K562 (cell line): Measurements from ENCODE around the gene APOBEC3G. TPM values are rescaled to one million over a fixed set of nuclear protein-coding genes. Genes with fewer than 3 reads are reported as not detected.

Experiments
- ATAC-seq: fragments of 200-7000 bp; cut with Tn5 transposase; 3 replicates; pipeline ENCODE4 v1.9.1; 2020; ENCODE audit warnings: moderate library complexity
- BruUV-seq: library from RNA; stranded (reverse); fragments of 400-500 nt; replicated peaks from 2 replicates; lab custom pipeline; 2021; lab: Mats Ljungman, UMichigan
- CTCF ChIA-PET: fragments of 300-600 bp; formaldehyde crosslinking; extraction: SDS; loops from one replicate; lab custom pipeline; 2021; ENCODE audit warnings: low intra/inter-chr PET ratio; lab: Yijun Ruan, JAX
- POLR2A ChIA-PET: fragments of 300-600, 350-650 bp; sonication (Branson Sonifier 250); formaldehyde crosslinking; extraction: SDS; loops from one replicate; lab custom pipeline; 2021; ENCODE audit warnings: antibody characterized with exemption, inconsistent platforms; lab: Yijun Ruan, JAX
- DNase-seq, 4 experiments: peaks; one replicate each; pipeline versions ENCODE4 v3.0.0 to v3.0.0-alpha.2; 2011 to 2018; ENCODE audit warnings: low spot score in 3 of 4, mixed read lengths in 3 of 4; ENCODE audit errors: extremely low read depth in 1 of 4
- FAIRE-seq: peaks from 2 replicates; lab custom pipeline; 2011; peaks lifted over from hg19 to GRCh38; lab: Jason Lieb, UNC
- H2AFZ ChIP-seq: 2 replicates; pipeline ENCODE4 v1.6.0; 2011; ENCODE audit warnings: low read depth, low read length, control low read depth, inconsistent platforms
- H3K27ac ChIP-seq: fragments of 200-600 bp; 3 replicates; pipeline ENCODE4 v1.8.0; 2011; ENCODE audit warnings: low read depth, mild to moderate bottlenecking, control low read depth, inconsistent platforms, low read length, moderate library complexity, mixed read lengths; ENCODE audit errors: extremely low read depth
- H3K27me3 ChIP-seq, 2 experiments: fragments of 300-600 bp in 1 of 2; 2 replicates in 1 of 2; 3 replicates in 1 of 2; pipeline versions ENCODE4 v1.6.0 to v1.8.0; 2011; ENCODE audit warnings: inconsistent platforms in 2 of 2, low read length in 2 of 2, mild to moderate bottlenecking in 1 of 2, mixed read lengths in 1 of 2, moderate library complexity in 1 of 2; ENCODE audit not compliant: control insufficient read depth in 2 of 2, insufficient read depth in 2 of 2
- H3K36me3 ChIP-seq: fragments of 300-600 bp; 3 replicates; pipeline ENCODE4 v1.8.0; 2011; ENCODE audit warnings: mild to moderate bottlenecking, low read length, inconsistent platforms; ENCODE audit not compliant: control insufficient read depth, insufficient read depth
- H3K4me1 ChIP-seq, 2 experiments: fragments of 200-600 bp in 1 of 2; replicated peaks in 1 of 2; 2 replicates in 1 of 2; 3 replicates in 1 of 2; pipeline versions ENCODE4 v1.5.1 to v1.8.0; 2011; ENCODE audit warnings: inconsistent platforms in 2 of 2, low read length in 2 of 2, mild to moderate bottlenecking in 1 of 2, mixed read lengths in 1 of 2, moderate library complexity in 1 of 2; ENCODE audit not compliant: control insufficient read depth in 2 of 2, insufficient read depth in 2 of 2
- H3K4me2 ChIP-seq: 2 replicates; pipeline ENCODE4 v1.6.1; 2011; ENCODE audit warnings: low read length, control low read depth, inconsistent platforms, mixed read lengths; ENCODE audit not compliant: insufficient read depth
- H3K4me3 ChIP-seq: fragments of 200-600 bp; sonication (generic), shearing (Covaris generic); 2 replicates; pipeline ENCODE4 v1.5.1; 2016; ENCODE audit warnings: control low read depth, inconsistent platforms
- H3K79me2 ChIP-seq: fragments of 200-600 bp; 3 replicates; pipeline ENCODE4 v1.8.0; 2011; ENCODE audit warnings: low read length, inconsistent platforms; ENCODE audit not compliant: control insufficient read depth, insufficient read depth
- H3K9ac ChIP-seq, 2 experiments: 2 replicates each; pipeline versions ENCODE4 v1.6.0 to v1.6.1; 2011; ENCODE audit warnings: low read depth in 2 of 2, low read length in 2 of 2, control low read depth in 1 of 2, inconsistent platforms in 1 of 2, mild to moderate bottlenecking in 1 of 2, mixed read lengths in 1 of 2; ENCODE audit not compliant: insufficient read depth in 1 of 2
- H3K9me1 ChIP-seq: one replicate; pipeline ENCODE4 v1.6.0; 2011; ENCODE audit warnings: inconsistent platforms, mild to moderate bottlenecking, low read length, moderate library complexity; ENCODE audit not compliant: control insufficient read depth, insufficient read depth
- H3K9me3 ChIP-seq: replicated peaks from 2 replicates; pipeline ENCODE4 v1.5.1; 2011; ENCODE audit warnings: low read depth, low read length, inconsistent platforms; ENCODE audit not compliant: control insufficient read depth, insufficient read depth
- H4K20me1 ChIP-seq: replicated peaks from 2 replicates; pipeline ENCODE4 v1.6.1; 2011; ENCODE audit warnings: low read length, inconsistent platforms, mixed read lengths; ENCODE audit not compliant: control insufficient read depth, insufficient read depth
- CXXC5 ChIP-seq: fragments of 250-450 bp; sonication (Bioruptor Pico); IDR thresholded peaks from 2 replicates; pipeline ENCODE4 v1.8.0; 2022; ENCODE audit warnings: inconsistent platforms, mild to moderate bottlenecking, moderate library complexity
- DNMT1 ChIP-seq: fragments of 450-650 bp; IDR thresholded peaks from 2 replicates; pipeline ENCODE4 v1.6.1; 2016; ENCODE audit warnings: antibody characterized with exemption, mild to moderate bottlenecking
- ERF ChIP-seq: fragments of 450-650 bp; formaldehyde crosslinking; IDR thresholded peaks from 2 replicates; pipeline ENCODE4 v1.4.0; 2020; ENCODE audit warnings: mild to moderate bottlenecking, mixed read lengths
- GATA2 ChIP-seq: sonication (generic); formaldehyde crosslinking; IDR thresholded peaks from 2 replicates; pipeline ENCODE4 v1.4.0; 2020; ENCODE audit warnings: mild to moderate bottlenecking, missing genetic modification reagents
- HDGF ChIP-seq: fragments of 450-650 bp; IDR thresholded peaks from 2 replicates; pipeline ENCODE4 v1.6.1; 2016
- HLTF ChIP-seq: fragments of 450-650 bp; IDR thresholded peaks from 2 replicates; pipeline ENCODE4 v1.6.1; 2016
- IFI16 ChIP-seq: fragments of 250-450 bp; sonication (Bioruptor Pico); IDR thresholded peaks from 2 replicates; pipeline ENCODE4 v2.1.2; 2022; ENCODE audit warnings: mild to moderate bottlenecking, inconsistent platforms
- POLR3A ChIP-seq: IDR thresholded peaks from 2 replicates; pipeline ENCODE4 v1.6.1; 2011; ENCODE audit warnings: borderline replicate concordance, mild to moderate bottlenecking, moderate library complexity; ENCODE audit not compliant: insufficient read length, insufficient read depth; ENCODE audit errors: extremely low read depth
- SAFB2 ChIP-seq: fragments of 200-400 bp; formaldehyde crosslinking; IDR thresholded peaks from 2 replicates; pipeline ENCODE4 v1.6.1; 2018; ENCODE audit warnings: borderline replicate concordance, low read length, low read depth, moderate library complexity; ENCODE audit not compliant: severe bottlenecking
- SOX6 ChIP-seq: fragments of 450-650 bp; IDR thresholded peaks from 2 replicates; pipeline ENCODE4 v1.6.1; 2014; ENCODE audit warnings: mild to moderate bottlenecking
- ZNF707 ChIP-seq: fragments of 250-450 bp; sonication (Bioruptor Pico); conservative IDR thresholded peaks from 2 replicates; pipeline ENCODE4 v1.8.0; 2022; ENCODE audit warnings: inconsistent platforms, mild to moderate bottlenecking, moderate library complexity
- WGBS: fragments of 100-300 bp; shearing (Covaris generic); methylation state at CpG from one replicate; pipeline ENCODE4 v1.1.6; 2016; ENCODE audit warnings: low coverage, mixed read lengths; ENCODE audit not compliant: insufficient coverage; ENCODE audit errors: missing lambda C conversion rate; 5-methylcytosine and 5-hydroxymethylcytosine counted together
- in situ Hi-C: fragments of 300-500 bp; cut with MboI; formaldehyde crosslinking; loops from 4 replicates; pipeline ENCODE4 v1.15.0; 2018; ENCODE audit warnings: inconsistent platforms, mixed read lengths
- intact Hi-C: fragments of 100-400 bp; cut with micrococcal nuclease; formaldehyde crosslinking; loops from 2 replicates; pipeline ENCODE4 v1.14.2; 2022
- polyA plus RNA-seq, 8 experiments: library from polyadenylated mRNA; depleted of rRNA in 4 of 8; stranded (reverse) in 5 of 8; unstranded in 3 of 8; fragments of >200 nt; fragmentation: Nextera tagmentation in 2 of 8; fragmentation: Illumina TruSeq in 1 of 8; extraction: Ambion mirVana in 2 of 8; extraction: Trizol in 1 of 8; gene quantifications; 2 replicates each; pipeline versions ENCODE4 v1.2.1 to v1.2.3, GENCODE V29; 2011 to 2014; ENCODE audit warnings: inconsistent platforms in 1 of 8, missing spikeins in 1 of 8
- total RNA-seq, 7 experiments: library from RNA; depleted of rRNA in 6 of 7; stranded (reverse); fragments of >200 nt in 6 of 7; fragmentation: Illumina TruSeq in 2 of 7; extraction: Trizol in 2 of 7; gene quantifications; 2 replicates each; pipeline versions ENCODE4 v1.2.1 to v1.2.3, GENCODE V29; 2011 to 2021; ENCODE audit warnings: low replicate concordance in 1 of 7
- TF ChIP-seq, protein P1 (sequence below): sonication (generic); formaldehyde crosslinking; IDR thresholded peaks from 2 replicates; pipeline ENCODE4 v1.8.0; 2022; ENCODE audit warnings: mild to moderate bottlenecking, missing genetic modification reagents
- TF ChIP-seq, protein P2 (sequence below), 2 experiments: fragments of 450-650 bp; IDR thresholded peaks; 2 replicates each; pipeline ENCODE4 v1.6.1; 2018; ENCODE audit warnings: mild to moderate bottlenecking in 2 of 2, low read depth in 1 of 2; ENCODE audit not compliant: partially characterized antibody in 2 of 2

Gene APOBEC3G
- total and polyA plus RNA-seq, 9 of the 15 experiments (the other 6 are each of a cell fraction or from before 2014, with no cell fraction given) = 5.2 to 20.8 (median 11.4) TPM

DNA sequence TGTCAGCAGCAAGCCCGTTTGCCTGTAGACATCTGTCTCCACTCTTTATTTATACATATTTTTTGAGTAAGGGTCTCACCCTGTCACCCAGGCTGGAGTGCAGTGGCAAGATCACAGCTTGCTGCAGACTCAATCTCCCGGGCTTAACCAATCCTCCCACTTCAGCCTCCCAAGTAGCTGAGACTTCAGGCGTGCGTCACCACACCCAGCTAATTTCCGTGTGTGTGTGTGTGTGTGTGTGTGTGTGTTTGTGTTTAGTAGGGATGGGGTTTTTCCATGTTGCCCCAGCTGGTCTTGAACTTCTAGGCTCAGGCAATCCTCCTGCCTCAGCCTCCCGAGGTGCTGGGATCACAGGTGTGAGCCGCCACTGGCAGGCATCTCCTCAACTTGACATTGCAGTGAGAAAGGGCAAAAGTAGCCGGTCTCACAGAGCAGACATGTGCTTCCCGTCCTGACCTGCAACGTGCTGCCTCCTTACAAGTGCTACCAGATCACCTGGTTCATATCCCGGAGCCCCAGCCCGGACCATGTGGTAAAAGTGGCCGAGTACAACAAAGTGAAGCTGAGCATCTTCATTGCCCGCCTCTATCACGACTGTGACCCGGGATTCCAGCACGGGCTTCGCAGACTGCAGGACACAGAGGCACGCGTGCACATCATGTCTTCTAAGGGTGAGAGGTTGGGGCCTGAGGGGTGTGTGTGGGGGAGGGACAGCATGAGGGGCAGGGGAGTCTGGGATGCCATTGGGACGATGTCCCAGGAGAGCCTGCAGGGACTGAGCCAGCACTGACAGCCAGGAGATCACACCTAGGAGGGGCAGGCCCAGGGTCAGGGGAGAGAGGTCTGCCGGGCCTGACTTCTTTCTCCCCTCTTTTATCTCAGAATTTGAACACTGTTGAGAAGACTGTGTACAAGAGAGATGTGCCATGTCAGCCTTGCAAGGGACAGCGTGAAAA is 14.3 kb downstream of the APOBEC3G start:
- Histone ChIP-seq H3K36me3 (no peaks in the 10 kb centered on the region), H3K4me2 (no peak overlapping the region), H3K27ac (no peak overlapping the region), H3K4me3 (no peak overlapping the region), H3K9ac (no peak overlapping the region; a peak in 1 of 4 replicates), H3K79me2 (no peaks in the 10 kb centered on the region), H2AFZ (no peak overlapping the region), H4K20me1 (no peaks in the 10 kb centered on the region), H3K9me1 (no peaks in the 10 kb centered on the region), H3K4me1 (peaks cover 2 to 25% of the 10 kb centered on the region in 2 experiments; a peak in 4 of 5 replicates), H3K9me3 (no peaks in the 10 kb centered on the region), H3K27me3 (no peaks in the 10 kb centered on the region)
- FAIRE-seq (no peak), DNase-seq (no peak), ATAC-seq (no peak)
- WGBS = 66% methylated on average over 17 of the region's 23 CpGs
- POLR2A ChIA-PET = no interaction called here
- BruUV-seq = no TSS peak
- in situ Hi-C loops (no loop called here), intact Hi-C loops (no loop called here)
- CTCF ChIA-PET = no interaction called here
- TF ChIP-seq SAFB2 = no peak
- no peak for TF ChIP-seq ZNF707 (CRISPR knock-in tag)
- TF ChIP-seq HLTF = no peak
- no peak for TF ChIP-seq POLR3A
- TF ChIP-seq ERF (CRISPR knock-in tag) = no peak
- no peak for TF ChIP-seq DNMT1
- no peak for TF ChIP-seq HDGF
- TF ChIP-seq SOX6 = no peak
- TF ChIP-seq, protein P1, sequence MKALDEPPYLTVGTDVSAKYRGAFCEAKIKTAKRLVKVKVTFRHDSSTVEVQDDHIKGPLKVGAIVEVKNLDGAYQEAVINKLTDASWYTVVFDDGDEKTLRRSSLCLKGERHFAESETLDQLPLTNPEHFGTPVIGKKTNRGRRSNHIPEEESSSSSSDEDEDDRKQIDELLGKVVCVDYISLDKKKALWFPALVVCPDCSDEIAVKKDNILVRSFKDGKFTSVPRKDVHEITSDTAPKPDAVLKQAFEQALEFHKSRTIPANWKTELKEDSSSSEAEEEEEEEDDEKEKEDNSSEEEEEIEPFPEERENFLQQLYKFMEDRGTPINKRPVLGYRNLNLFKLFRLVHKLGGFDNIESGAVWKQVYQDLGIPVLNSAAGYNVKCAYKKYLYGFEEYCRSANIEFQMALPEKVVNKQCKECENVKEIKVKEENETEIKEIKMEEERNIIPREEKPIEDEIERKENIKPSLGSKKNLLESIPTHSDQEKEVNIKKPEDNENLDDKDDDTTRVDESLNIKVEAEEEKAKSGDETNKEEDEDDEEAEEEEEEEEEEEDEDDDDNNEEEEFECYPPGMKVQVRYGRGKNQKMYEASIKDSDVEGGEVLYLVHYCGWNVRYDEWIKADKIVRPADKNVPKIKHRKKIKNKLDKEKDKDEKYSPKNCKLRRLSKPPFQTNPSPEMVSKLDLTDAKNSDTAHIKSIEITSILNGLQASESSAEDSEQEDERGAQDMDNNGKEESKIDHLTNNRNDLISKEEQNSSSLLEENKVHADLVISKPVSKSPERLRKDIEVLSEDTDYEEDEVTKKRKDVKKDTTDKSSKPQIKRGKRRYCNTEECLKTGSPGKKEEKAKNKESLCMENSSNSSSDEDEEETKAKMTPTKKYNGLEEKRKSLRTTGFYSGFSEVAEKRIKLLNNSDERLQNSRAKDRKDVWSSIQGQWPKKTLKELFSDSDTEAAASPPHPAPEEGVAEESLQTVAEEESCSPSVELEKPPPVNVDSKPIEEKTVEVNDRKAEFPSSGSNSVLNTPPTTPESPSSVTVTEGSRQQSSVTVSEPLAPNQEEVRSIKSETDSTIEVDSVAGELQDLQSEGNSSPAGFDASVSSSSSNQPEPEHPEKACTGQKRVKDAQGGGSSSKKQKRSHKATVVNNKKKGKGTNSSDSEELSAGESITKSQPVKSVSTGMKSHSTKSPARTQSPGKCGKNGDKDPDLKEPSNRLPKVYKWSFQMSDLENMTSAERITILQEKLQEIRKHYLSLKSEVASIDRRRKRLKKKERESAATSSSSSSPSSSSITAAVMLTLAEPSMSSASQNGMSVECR (CRISPR knock-in tag) = no peak
- TF ChIP-seq, protein P2, sequence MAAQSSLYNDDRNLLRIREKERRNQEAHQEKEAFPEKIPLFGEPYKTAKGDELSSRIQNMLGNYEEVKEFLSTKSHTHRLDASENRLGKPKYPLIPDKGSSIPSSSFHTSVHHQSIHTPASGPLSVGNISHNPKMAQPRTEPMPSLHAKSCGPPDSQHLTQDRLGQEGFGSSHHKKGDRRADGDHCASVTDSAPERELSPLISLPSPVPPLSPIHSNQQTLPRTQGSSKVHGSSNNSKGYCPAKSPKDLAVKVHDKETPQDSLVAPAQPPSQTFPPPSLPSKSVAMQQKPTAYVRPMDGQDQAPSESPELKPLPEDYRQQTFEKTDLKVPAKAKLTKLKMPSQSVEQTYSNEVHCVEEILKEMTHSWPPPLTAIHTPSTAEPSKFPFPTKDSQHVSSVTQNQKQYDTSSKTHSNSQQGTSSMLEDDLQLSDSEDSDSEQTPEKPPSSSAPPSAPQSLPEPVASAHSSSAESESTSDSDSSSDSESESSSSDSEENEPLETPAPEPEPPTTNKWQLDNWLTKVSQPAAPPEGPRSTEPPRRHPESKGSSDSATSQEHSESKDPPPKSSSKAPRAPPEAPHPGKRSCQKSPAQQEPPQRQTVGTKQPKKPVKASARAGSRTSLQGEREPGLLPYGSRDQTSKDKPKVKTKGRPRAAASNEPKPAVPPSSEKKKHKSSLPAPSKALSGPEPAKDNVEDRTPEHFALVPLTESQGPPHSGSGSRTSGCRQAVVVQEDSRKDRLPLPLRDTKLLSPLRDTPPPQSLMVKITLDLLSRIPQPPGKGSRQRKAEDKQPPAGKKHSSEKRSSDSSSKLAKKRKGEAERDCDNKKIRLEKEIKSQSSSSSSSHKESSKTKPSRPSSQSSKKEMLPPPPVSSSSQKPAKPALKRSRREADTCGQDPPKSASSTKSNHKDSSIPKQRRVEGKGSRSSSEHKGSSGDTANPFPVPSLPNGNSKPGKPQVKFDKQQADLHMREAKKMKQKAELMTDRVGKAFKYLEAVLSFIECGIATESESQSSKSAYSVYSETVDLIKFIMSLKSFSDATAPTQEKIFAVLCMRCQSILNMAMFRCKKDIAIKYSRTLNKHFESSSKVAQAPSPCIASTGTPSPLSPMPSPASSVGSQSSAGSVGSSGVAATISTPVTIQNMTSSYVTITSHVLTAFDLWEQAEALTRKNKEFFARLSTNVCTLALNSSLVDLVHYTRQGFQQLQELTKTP (IDR thresholded peaks at IDR 0.05; ENCODE audit: low read depth in 1 of 2, partially characterized antibody in 2 of 2) = no peak
- TF ChIP-seq IFI16 = no peak
- no peak for TF ChIP-seq GATA2
- no peak for TF ChIP-seq CXXC5 (CRISPR knock-in tag)
